ENCODE results near the gene NT5DC3.
A peak's percentile ranks its signal among the peaks of the same experiment; 100 is the strongest.

NT5DC3 gene

GRCh38 chr12:103780093-103780440 is 61.0 kb downstream of the NT5DC3 start:
- DNase-seq = no peak

GRCh38 chr12:103779410-103780092 is 61.5 kb downstream of the NT5DC3 start:
- no peak for DNase-seq

- DNase-seq = no peak
These were observed 62.3 kb downstream of the NT5DC3 start for GRCh38 chr12:103778781-103779180.

- DNase-seq = no peak
These were observed 66.0 kb downstream of the NT5DC3 start for GRCh38 chr12:103774977-103775560.

- DNase-seq = no peak
These were observed 67.7 kb downstream of the NT5DC3 start for GRCh38 chr12:103773109-103773910.

GRCh38 chr12:103772367-103773108 is 68.5 kb downstream of the NT5DC3 start:
- no peak for DNase-seq

- no peak for DNase-seq
These were observed 69.6 kb downstream of the NT5DC3 start for GRCh38 chr12:103771466-103771865.

GRCh38 chr12:103769240-103769945 is 71.6 kb downstream of the NT5DC3 start:
- DNase-seq = no peak

- no peak for DNase-seq
These were observed 72.4 kb downstream of the NT5DC3 start for GRCh38 chr12:103768467-103769123.

- no peak for DNase-seq
These were observed 75.0 kb downstream of the NT5DC3 start for GRCh38 chr12:103766028-103766427.

GRCh38 chr12:103765322-103765721 is 75.7 kb downstream of the NT5DC3 start:
- DNase-seq = no peak

GRCh38 chr12:103762473-103762872 is 78.6 kb downstream of the NT5DC3 start:
- DNase-seq = no peak

- no peak for DNase-seq
These were observed 82.5 kb downstream of the NT5DC3 start for GRCh38 chr12:103758310-103759089.

- no peak for DNase-seq
These were observed 83.8 kb downstream of the NT5DC3 start for GRCh38 chr12:103757248-103757647.

- DNase-seq = no peak
These were observed 84.6 kb downstream of the NT5DC3 start for GRCh38 chr12:103756443-103756842.

GRCh38 chr12:103755425-103755824 is 85.6 kb downstream of the NT5DC3 start:
- no peak for DNase-seq

- DNase-seq = no peak
These were observed 89.4 kb downstream of the NT5DC3 start for GRCh38 chr12:103751600-103751999.

- no peak for DNase-seq
These were observed 89.9 kb downstream of the NT5DC3 start for GRCh38 chr12:103751171-103751570.

GRCh38 chr12:103748875-103749274 is 92.2 kb downstream of the NT5DC3 start:
- no peak for DNase-seq

- no peak for DNase-seq
These were observed 93.0 kb downstream of the NT5DC3 start for GRCh38 chr12:103748002-103748401.

- DNase-seq = peak; percentile 20
These were observed 95.1 kb downstream of the NT5DC3 start for GRCh38 chr12:103745962-103746361.

Measured in DMS153 (cell line).